ENCODE results near the gene AKAP1. TPM values are rescaled to one million over a fixed set of nuclear protein-coding genes. Genes with fewer than 3 reads are reported as not detected.

Gene AKAP1
- total and polyA plus RNA-seq, 4 donors = 18.9 to 68.9 (median 54.7) TPM

GRCh38 chr17:57164814-57165213 is 79.8 kb downstream of the AKAP1 start:
- ATAC-seq (ENCODE audit: low FRiP score) (no peak), DNase-seq (no peak)
- Histone ChIP-seq H3K4me1 (ENCODE audit: control insufficient read depth in 1 of 2, insufficient read depth in 2 of 2, low read length in 2 of 2) (no peaks in the 10 kb centered on the region), H3K4me3 (ENCODE audit: low read length in 2 of 2) (no peak overlapping the region), H3K36me3 (ENCODE audit: control insufficient read depth in 1 of 2, insufficient read depth in 2 of 2, low read length in 1 of 2) (no peaks in the 10 kb centered on the region), H3K27ac (ENCODE audit: low read depth in 1 of 2, low read length in 2 of 2) (no peak overlapping the region), H3K9me3 (ENCODE audit: control insufficient read depth, low read length) (no peaks in the 10 kb centered on the region), H3K27me3 (ENCODE audit: control insufficient read depth in 1 of 2, insufficient read depth in 2 of 2, low read length in 1 of 2) (no peaks in the 10 kb centered on the region)
- 69 to 89% methylated on average over 4 of the region's 4 CpGs for WGBS, 2 donors
- intact Hi-C loops (cut with DNase I) = no loop called here

- WGBS, 2 donors = 69 to 73% methylated on average over 3 of the region's 3 CpGs
- DNase-seq = no peak
- Histone ChIP-seq H3K4me1 (ENCODE audit: control insufficient read depth in 1 of 2, insufficient read depth in 2 of 2, low read length in 2 of 2) (no peaks in the 10 kb centered on the region), H3K9me3 (ENCODE audit: control insufficient read depth, low read length) (no peaks in the 10 kb centered on the region), H3K27me3 (ENCODE audit: control insufficient read depth in 1 of 2, insufficient read depth in 2 of 2, low read length in 1 of 2) (no peaks in the 10 kb centered on the region), H3K36me3 (ENCODE audit: control insufficient read depth in 1 of 2, insufficient read depth in 2 of 2, low read length in 1 of 2) (no peaks in the 10 kb centered on the region), H3K4me3 (ENCODE audit: low read length in 2 of 2) (no peak overlapping the region), H3K27ac (ENCODE audit: low read depth in 1 of 2, low read length in 2 of 2) (no peak overlapping the region)
- ATAC-seq (ENCODE audit: low FRiP score) = no peak
- intact Hi-C loops (cut with DNase I) = no loop called here
Observed at GRCh38 chr17:57165754-57166153, 80.7 kb downstream of the AKAP1 start.

GRCh38 chr17:57166803-57167202 is 81.8 kb downstream of the AKAP1 start:
- DNase-seq (no peak), ATAC-seq (ENCODE audit: low FRiP score) (no peak)
- Histone ChIP-seq H3K36me3 (ENCODE audit: control insufficient read depth in 1 of 2, insufficient read depth in 2 of 2, low read length in 1 of 2) (no peaks in the 10 kb centered on the region), H3K4me3 (ENCODE audit: low read length in 2 of 2) (no peak overlapping the region), H3K4me1 (ENCODE audit: control insufficient read depth in 1 of 2, insufficient read depth in 2 of 2, low read length in 2 of 2) (no peaks in the 10 kb centered on the region), H3K27me3 (ENCODE audit: control insufficient read depth in 1 of 2, insufficient read depth in 2 of 2, low read length in 1 of 2) (no peaks in the 10 kb centered on the region), H3K27ac (ENCODE audit: low read depth in 1 of 2, low read length in 2 of 2) (no peak overlapping the region), H3K9me3 (ENCODE audit: control insufficient read depth, low read length) (no peaks in the 10 kb centered on the region)
- WGBS, 2 donors = 41 to 48% methylated on average over 9 of the region's 9 CpGs
- intact Hi-C loops (cut with DNase I) = no loop called here

DNA sequence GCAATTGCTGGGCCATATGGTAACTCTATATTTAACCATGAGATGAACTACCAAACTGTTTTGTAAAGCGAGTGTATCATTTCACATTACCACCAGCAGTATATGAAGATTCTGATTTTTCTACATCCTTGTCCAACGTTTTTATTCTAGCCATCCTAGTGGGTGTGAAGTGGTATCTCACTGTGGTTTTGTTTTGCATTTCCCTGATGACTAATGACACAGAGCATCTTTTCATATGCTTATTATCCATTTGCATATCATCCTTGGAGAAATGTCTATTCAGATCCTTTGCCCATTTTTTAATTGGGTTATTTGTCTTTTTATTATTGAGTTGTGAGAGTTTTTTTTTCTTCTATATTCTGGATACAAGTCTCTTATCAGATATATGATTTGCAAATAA is 83.6 kb downstream of the AKAP1 start:
- no peak for ATAC-seq (ENCODE audit: low FRiP score)
- no peak overlapping the region for H3K4me3 ChIP-seq (ENCODE audit: low read length in 2 of 2)
- H3K9me3 ChIP-seq (ENCODE audit: control insufficient read depth, low read length) = no peaks in the 10 kb centered on the region
- 58 to 60% methylated on average over 2 of the region's 2 CpGs for WGBS, 2 donors
- intact Hi-C loops (cut with DNase I) = no loop called here
- DNase-seq = no peak
- H3K4me1 ChIP-seq (ENCODE audit: control insufficient read depth in 1 of 2, insufficient read depth in 2 of 2, low read length in 2 of 2) = no peaks in the 10 kb centered on the region
- H3K27me3 ChIP-seq (ENCODE audit: control insufficient read depth in 1 of 2, insufficient read depth in 2 of 2, low read length in 1 of 2) = no peaks in the 10 kb centered on the region
- H3K36me3 ChIP-seq (ENCODE audit: control insufficient read depth in 1 of 2, insufficient read depth in 2 of 2, low read length in 1 of 2) = no peaks in the 10 kb centered on the region
- no peak overlapping the region for H3K27ac ChIP-seq (ENCODE audit: low read depth in 1 of 2, low read length in 2 of 2)

- Histone ChIP-seq H3K9me3 (ENCODE audit: control insufficient read depth, low read length) (no peaks in the 10 kb centered on the region), H3K4me1 (ENCODE audit: control insufficient read depth in 1 of 2, insufficient read depth in 2 of 2, low read length in 2 of 2) (no peaks in the 10 kb centered on the region), H3K27me3 (ENCODE audit: control insufficient read depth in 1 of 2, insufficient read depth in 2 of 2, low read length in 1 of 2) (no peaks in the 10 kb centered on the region), H3K4me3 (ENCODE audit: low read length in 2 of 2) (no peak overlapping the region), H3K36me3 (ENCODE audit: control insufficient read depth in 1 of 2, insufficient read depth in 2 of 2, low read length in 1 of 2) (no peaks in the 10 kb centered on the region), H3K27ac (ENCODE audit: low read depth in 1 of 2, low read length in 2 of 2) (no peak overlapping the region)
- intact Hi-C loops (cut with DNase I) = no loop called here
- WGBS, 2 donors = 56 to 63% methylated on average over 4 of the region's 4 CpGs
- ATAC-seq (ENCODE audit: low FRiP score) (no peak), DNase-seq (no peak)
Observed at GRCh38 chr17:57170866-57171265, 85.8 kb downstream of the AKAP1 start.

Other genes with a start within 250 kb of the AKAP1 start
- gene TRIM25, start 171.2 kb upstream of the AKAP1 start, total RNA-seq = 10 to 100 TPM; 38.0 to 85.3 TPM
- 10 to 100 TPM in 1 of 2 donors, 1 to 10 TPM in 1; 7.4 to 12.9 TPM for gene TRIM25, start 171.2 kb upstream of the AKAP1 start, polyA plus RNA-seq
- 10 to 100 TPM; 10.8 to 12.0 TPM for gene COIL, start 124.2 kb upstream of the AKAP1 start, total RNA-seq
- 1 to 10 TPM; 7.4 to 9.0 TPM for gene COIL, start 124.2 kb upstream of the AKAP1 start, polyA plus RNA-seq
- gene SCPEP1, start 107.1 kb upstream of the AKAP1 start, total RNA-seq = 100 to 1,000 TPM in 1 of 2 donors, 10 to 100 TPM in 1; 81.1 to 113 TPM
- 100 to 1,000 TPM in 1 of 2 donors, 10 to 100 TPM in 1; 66.4 to 126 TPM for gene SCPEP1, start 107.1 kb upstream of the AKAP1 start, polyA plus RNA-seq
- 10 to 100 TPM; 47.2 to 48.2 TPM for gene MSI2, start 171.3 kb downstream of the AKAP1 start, total RNA-seq
- 10 to 100 TPM in 1 of 2 donors, 1 to 10 TPM in 1; 9.3 to 11.0 TPM for gene MSI2, start 171.3 kb downstream of the AKAP1 start, polyA plus RNA-seq